Uterus (tissue), 4 donors: ENCODE results near the gene ELL2. TPM values are rescaled to one million over a fixed set of nuclear protein-coding genes. Genes with fewer than 3 reads are reported as not detected.

Experiments used
- DNase-seq, 2 donors: peaks; one replicate each; pipeline ENCODE4 v3.0.0-alpha.2; 2019 to 2020
- H3K27ac ChIP-seq, 2 donors: fragments of 200-600 bp; sonication (generic); 1 replicate in 1 of 2; 2 replicates in 1 of 2; pipeline ENCODE4 v1.5.1; 2016 to 2018
- H3K27me3 ChIP-seq, 2 donors: fragments of 200-600 bp; sonication (generic); one replicate each; pipeline ENCODE4 v1.5.1; 2018 to 2019; ENCODE audit warnings: control low read depth in 1 of 2
- H3K36me3 ChIP-seq, 2 donors: fragments of 200-600 bp; sonication (generic); one replicate each; pipeline ENCODE4 v1.5.1; 2019; ENCODE audit warnings: control low read depth in 1 of 2
- H3K4me1 ChIP-seq, 2 donors: fragments of 200-600 bp; sonication (generic); one replicate each; pipeline ENCODE4 v1.5.1; 2018 to 2019; ENCODE audit warnings: control low read depth in 1 of 2
- H3K4me3 ChIP-seq, 2 donors: fragments of 200-600 bp; sonication (generic); 1 replicate in 1 of 2; 2 replicates in 1 of 2; pipeline ENCODE4 v1.5.1; 2018 to 2019; ENCODE audit warnings: mild to moderate bottlenecking in 1 of 2
- H3K9me3 ChIP-seq, 2 donors: fragments of 200-600 bp; sonication (generic); one replicate each; pipeline ENCODE4 v1.5.1; 2019; ENCODE audit warnings: control low read depth in 1 of 2
- CTCF ChIP-seq, 4 experiments: fragments of 200-600 bp in 2 of 4; fragments of 450-650 bp in 2 of 4; sonication (generic) in 2 of 4; IDR thresholded peaks; one replicate each; pipeline ENCODE4 v1.5.1; 2016 to 2019; ENCODE audit warnings: antibody characterized with exemption in 4 of 4, mild to moderate bottlenecking in 2 of 4, moderate library complexity in 1 of 4
- POLR2A ChIP-seq, 2 donors: fragments of 450-650 bp; IDR thresholded peaks; one replicate each; pipeline ENCODE4 v1.6.1; 2016; ENCODE audit warnings: antibody characterized with exemption in 2 of 2, mild to moderate bottlenecking in 1 of 2, moderate library complexity in 1 of 2
- intact Hi-C: fragments of 100-400 bp; cut with DNase I; formaldehyde crosslinking; loops from one replicate; pipeline ENCODE4 v1.15.1; 2023; ENCODE audit warnings: low total_unique reads
- total RNA-seq, 4 donors: library from RNA; depleted of rRNA in 3 of 4; stranded (reverse); fragments of >200 nt in 3 of 4; gene quantifications; one replicate each; pipeline versions ENCODE4 v1.1.0 to v1.2.4, GENCODE V29; 2014 to 2023
- donor health status: DM: yes; HTN: yes; CAD: no.

ELL2 gene
- total RNA-seq = 10 to 100 TPM in 2 of 4 donors, 1 to 10 TPM in 2; 2.3 to 53.2 (median 16.0) TPM

GRCh38 chr5:95961617-95962474 lies at the start of gene ELL2:
Gene ELL2 (minus strand): TSS chr5:95961851. CDS start chr5:95961721, 130 bp downstream.
- Histone ChIP-seq H3K4me1 (no peaks in the 10 kb centered on the region), H3K27ac (peak within 1 kb of the TSS; percentile 91 to 97), H3K36me3 (no peaks in the 10 kb centered on the region), H3K9me3 (no peaks in the 10 kb centered on the region), H3K27me3 (no peaks in the 10 kb centered on the region), H3K4me3 (peak within 1 kb of the TSS; percentile 83 to 99)
- peak; percentile 94 to 97 for DNase-seq
- intact Hi-C loops = no loop called here
- TF ChIP-seq CTCF (IDR thresholded peaks at IDR 0.05) (no peak), POLR2A (IDR thresholded peaks at IDR 0.05) (peak; percentile 78 to 88)

GRCh38 chr5:96008987-96009647 lies 47.5 kb upstream of the ELL2 start:
- Histone ChIP-seq H3K4me1 (no peaks in the 10 kb centered on the region), H3K36me3 (no peaks in the 10 kb centered on the region), H3K27ac (no peak overlapping the region), H3K27me3 (no peaks in the 10 kb centered on the region), H3K4me3 (no peak overlapping the region), H3K9me3 (no peaks in the 10 kb centered on the region)
- intact Hi-C loops = no loop called here
- no peak for TF ChIP-seq CTCF (IDR thresholded peaks at IDR 0.05)
- no peak for DNase-seq

- no peaks in the 10 kb centered on the region for H3K36me3 ChIP-seq
- no peak for DNase-seq
- no peak overlapping the region for H3K4me3 ChIP-seq
- no peaks in the 10 kb centered on the region for H3K27me3 ChIP-seq
- intact Hi-C loops = no loop called here
- H3K4me1 ChIP-seq = no peaks in the 10 kb centered on the region
- TF ChIP-seq POLR2A (IDR thresholded peaks at IDR 0.05) (no peak), CTCF (IDR thresholded peaks at IDR 0.05) (no peak)
- no peak overlapping the region for H3K27ac ChIP-seq
- H3K9me3 ChIP-seq = no peaks in the 10 kb centered on the region
Observed at GRCh38 chr5:96008487-96008886, 46.8 kb upstream of the ELL2 start.

GRCh38 chr5:96007051-96007450 lies 45.4 kb upstream of the ELL2 start:
- no peak overlapping the region for H3K27ac ChIP-seq
- intact Hi-C loops = no loop called here
- no peaks in the 10 kb centered on the region for H3K4me1 ChIP-seq
- TF ChIP-seq POLR2A (IDR thresholded peaks at IDR 0.05) = no peak
- no peak for TF ChIP-seq CTCF (IDR thresholded peaks at IDR 0.05)
- no peaks in the 10 kb centered on the region for H3K36me3 ChIP-seq
- no peak overlapping the region for H3K4me3 ChIP-seq
- DNase-seq = no peak
- H3K9me3 ChIP-seq = no peaks in the 10 kb centered on the region
- H3K27me3 ChIP-seq = no peaks in the 10 kb centered on the region

GRCh38 chr5:96006291-96006690 lies 44.6 kb upstream of the ELL2 start:
- Histone ChIP-seq H3K27me3 (no peaks in the 10 kb centered on the region), H3K9me3 (no peaks in the 10 kb centered on the region), H3K27ac (no peak overlapping the region), H3K4me1 (no peaks in the 10 kb centered on the region), H3K36me3 (no peaks in the 10 kb centered on the region), H3K4me3 (no peak overlapping the region)
- intact Hi-C loops = no loop called here
- no peak for DNase-seq
- TF ChIP-seq POLR2A (IDR thresholded peaks at IDR 0.05) = no peak
- no peak for TF ChIP-seq CTCF (IDR thresholded peaks at IDR 0.05)
